NT2/D1 (cell line): ENCODE data around the gene GLIPR2.

ENCODE experiments used
- DNase-seq: peaks from one replicate; pipeline ENCODE4 v3.0.0-alpha.2; 2011; ENCODE audit warnings: low read depth, low spot score
- H3K27me3 ChIP-seq: 2 replicates; pipeline ENCODE4 v1.6.0; 2011; ENCODE audit warnings: mild to moderate bottlenecking; ENCODE audit not compliant: insufficient read length, insufficient read depth
- H3K36me3 ChIP-seq: 2 replicates; pipeline ENCODE4 v1.6.1; 2011; ENCODE audit warnings: mild to moderate bottlenecking, low read length, mixed read lengths; ENCODE audit not compliant: insufficient read depth, insufficient read length
- H3K4me1 ChIP-seq: 2 replicates; pipeline ENCODE4 v1.5.1; 2011; ENCODE audit not compliant: insufficient read depth, insufficient read length
- H3K4me3 ChIP-seq: 2 replicates; pipeline ENCODE4 v1.5.1; 2011; ENCODE audit warnings: low read depth; ENCODE audit not compliant: insufficient read length
- H3K9ac ChIP-seq: 2 replicates; pipeline ENCODE4 v1.6.0; 2011; ENCODE audit warnings: low read depth; ENCODE audit not compliant: insufficient read length
- H3K9me3 ChIP-seq: 2 replicates; pipeline ENCODE4 v1.5.1; 2011; ENCODE audit warnings: mild to moderate bottlenecking, low read length; ENCODE audit not compliant: insufficient read depth
- SUZ12 ChIP-seq: IDR thresholded peaks from 2 replicates; pipeline ENCODE4 v1.6.1; 2011; ENCODE audit not compliant: insufficient read length, insufficient read depth; ENCODE audit errors: extremely low read depth
- YY1 ChIP-seq: IDR thresholded peaks from 2 replicates; pipeline ENCODE4 v1.6.1; 2011; ENCODE audit not compliant: insufficient read length, insufficient read depth
- ZNF274 ChIP-seq: IDR thresholded peaks from 2 replicates; pipeline ENCODE4 v1.6.1; 2011; ENCODE audit warnings: mild to moderate bottlenecking, low read depth, low read length

The GLIPR2 gene

GRCh38 chr9:36113999-36114398 is 22.5 kb upstream of the GLIPR2 start:
- no peaks in the 10 kb centered on the region for H3K27me3 ChIP-seq
- H3K36me3 ChIP-seq, result peaks cover 25% of the 10 kb centered on the region
- peaks cover 10% of the 10 kb centered on the region for H3K4me1 ChIP-seq
- H3K9ac ChIP-seq, result no peak overlapping the region
- TF ChIP-seq SUZ12, result no peak
- no peak for TF ChIP-seq YY1
- TF ChIP-seq ZNF274, result no peak
- no peaks in the 10 kb centered on the region for H3K9me3 ChIP-seq
- no peak for DNase-seq
- no peak overlapping the region for H3K4me3 ChIP-seq

DNA sequence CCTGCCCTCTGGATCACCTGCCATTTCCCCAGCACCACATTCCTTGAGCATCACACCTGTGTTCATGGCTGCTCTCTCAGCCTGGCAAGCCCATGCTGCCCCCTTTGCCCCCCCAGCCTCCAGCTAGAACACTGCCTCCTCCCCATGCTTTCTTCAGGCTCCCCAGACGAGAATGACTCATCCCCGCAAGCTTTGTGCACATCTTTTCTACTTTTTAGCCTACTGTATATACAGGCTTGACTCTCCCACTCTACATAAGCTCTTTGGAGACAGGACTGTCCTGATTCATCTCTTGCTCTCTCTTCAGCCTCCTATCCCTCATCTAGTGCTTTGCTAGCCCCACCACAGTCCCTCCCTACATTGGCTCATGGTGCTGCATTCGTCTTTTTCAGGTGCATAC is 19.9 kb upstream of the GLIPR2 start:
- DNase-seq, result no peak
- peaks cover 22% of the 10 kb centered on the region for H3K36me3 ChIP-seq
- H3K27me3 ChIP-seq, result no peaks in the 10 kb centered on the region
- peaks cover 10% of the 10 kb centered on the region for H3K4me1 ChIP-seq
- no peaks in the 10 kb centered on the region for H3K9me3 ChIP-seq
- H3K9ac ChIP-seq, result no peak overlapping the region
- no peak overlapping the region for H3K4me3 ChIP-seq
- TF ChIP-seq SUZ12, result no peak
- no peak for TF ChIP-seq ZNF274
- TF ChIP-seq YY1, result no peak

GRCh38 chr9:36118201-36118600 is 18.3 kb upstream of the GLIPR2 start:
- peaks cover 10% of the 10 kb centered on the region for H3K4me1 ChIP-seq
- no peak overlapping the region for H3K4me3 ChIP-seq
- H3K9me3 ChIP-seq, result no peaks in the 10 kb centered on the region
- TF ChIP-seq YY1 (no peak), ZNF274 (no peak), SUZ12 (no peak)
- H3K36me3 ChIP-seq, result peaks cover 31% of the 10 kb centered on the region
- H3K9ac ChIP-seq, result no peak overlapping the region
- DNase-seq, result no peak
- H3K27me3 ChIP-seq, result no peaks in the 10 kb centered on the region

GRCh38 chr9:36118706-36119105 is 17.8 kb upstream of the GLIPR2 start:
- H3K9ac ChIP-seq, result no peak overlapping the region
- H3K4me3 ChIP-seq, result no peak overlapping the region
- H3K36me3 ChIP-seq, result peaks cover 35% of the 10 kb centered on the region
- H3K4me1 ChIP-seq, result peaks cover 10% of the 10 kb centered on the region
- no peaks in the 10 kb centered on the region for H3K27me3 ChIP-seq
- no peak for TF ChIP-seq SUZ12
- no peak for TF ChIP-seq ZNF274
- no peak for TF ChIP-seq YY1
- H3K9me3 ChIP-seq, result no peaks in the 10 kb centered on the region
- no peak for DNase-seq

DNA sequence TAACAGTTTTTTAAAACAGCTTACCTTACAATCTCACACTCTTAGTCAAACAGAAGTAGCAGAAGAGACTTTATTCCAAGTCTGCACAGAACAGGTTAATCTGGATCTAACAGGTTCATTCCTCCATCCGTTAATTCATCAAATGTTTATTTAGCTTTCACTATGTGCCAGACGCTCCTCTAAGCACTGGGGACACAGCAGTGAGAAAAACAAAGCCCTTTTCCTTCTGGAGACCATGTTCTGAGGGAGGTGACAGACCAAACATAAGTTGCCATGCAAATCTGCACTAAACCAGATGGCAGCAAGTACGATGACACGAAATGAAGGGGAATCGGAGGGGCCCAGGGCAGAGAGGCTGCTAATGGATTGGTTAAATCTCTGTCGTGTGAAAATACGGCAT is 17.1 kb upstream of the GLIPR2 start:
- no peak for DNase-seq
- Histone ChIP-seq H3K9ac (no peak overlapping the region), H3K27me3 (no peaks in the 10 kb centered on the region), H3K4me1 (peaks cover 10% of the 10 kb centered on the region), H3K36me3 (peaks cover 31% of the 10 kb centered on the region), H3K9me3 (no peaks in the 10 kb centered on the region), H3K4me3 (no peak overlapping the region)
- TF ChIP-seq YY1 (no peak), SUZ12 (no peak), ZNF274 (no peak)

DNA sequence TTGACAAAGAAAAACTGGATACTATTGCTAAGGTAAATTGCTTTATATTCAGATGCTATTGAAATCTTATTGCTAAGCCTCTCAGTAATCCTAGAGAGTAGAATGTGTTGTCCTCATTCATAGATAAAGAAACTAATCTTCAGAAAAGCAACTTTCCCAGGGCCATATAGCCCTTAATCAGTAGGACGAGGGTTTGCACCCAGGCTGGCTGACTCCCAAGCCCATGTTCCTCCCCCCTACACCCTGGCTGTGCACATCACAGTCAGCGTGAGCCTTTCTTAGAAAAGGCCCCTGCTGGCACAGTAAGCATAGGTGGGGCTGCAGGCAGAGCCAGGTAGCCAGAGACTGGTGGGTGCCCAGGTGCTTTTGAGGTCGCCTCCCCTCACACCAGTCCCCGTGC is 15.8 kb upstream of the GLIPR2 start:
- H3K4me3 ChIP-seq, result no peak overlapping the region

GRCh38 chr9:36121971-36122370 is 14.6 kb upstream of the GLIPR2 start:
- Histone ChIP-seq H3K36me3 (peaks cover 29% of the 10 kb centered on the region), H3K9me3 (no peaks in the 10 kb centered on the region), H3K27me3 (no peaks in the 10 kb centered on the region), H3K4me3 (no peak overlapping the region), H3K9ac (no peak overlapping the region), H3K4me1 (peaks cover 11% of the 10 kb centered on the region)
- TF ChIP-seq YY1 (no peak), SUZ12 (no peak), ZNF274 (no peak)
- no peak for DNase-seq

More for the DNA sequence above, 15.8 kb upstream of the GLIPR2 start:
- Histone ChIP-seq H3K9me3 (no peaks in the 10 kb centered on the region), H3K9ac (no peak overlapping the region), H3K36me3 (peaks cover 31% of the 10 kb centered on the region), H3K4me1 (peaks cover 11% of the 10 kb centered on the region), H3K27me3 (no peaks in the 10 kb centered on the region)
- TF ChIP-seq YY1 (no peak), SUZ12 (no peak), ZNF274 (no peak)
- no peak for DNase-seq

- no peak for DNase-seq
- peaks cover 12% of the 10 kb centered on the region for H3K4me1 ChIP-seq
- H3K9ac ChIP-seq, result no peak overlapping the region
- H3K4me3 ChIP-seq, result no peak overlapping the region
- H3K9me3 ChIP-seq, result no peaks in the 10 kb centered on the region
- peaks cover 4% of the 10 kb centered on the region for H3K27me3 ChIP-seq
- TF ChIP-seq YY1 (no peak), SUZ12 (no peak), ZNF274 (no peak)
- peaks cover 25% of the 10 kb centered on the region for H3K36me3 ChIP-seq
Measured at GRCh38 chr9:36123515-36123914, 13.0 kb upstream of the GLIPR2 start.
